ENCODE results near the gene ENTPD1. TPM values are rescaled to one million over a fixed set of nuclear protein-coding genes. Genes with fewer than 3 reads are reported as not detected.

ENTPD1 gene
- total RNA-seq, 1 experiment from 2014 or later: 0.92 TPM

DNA sequence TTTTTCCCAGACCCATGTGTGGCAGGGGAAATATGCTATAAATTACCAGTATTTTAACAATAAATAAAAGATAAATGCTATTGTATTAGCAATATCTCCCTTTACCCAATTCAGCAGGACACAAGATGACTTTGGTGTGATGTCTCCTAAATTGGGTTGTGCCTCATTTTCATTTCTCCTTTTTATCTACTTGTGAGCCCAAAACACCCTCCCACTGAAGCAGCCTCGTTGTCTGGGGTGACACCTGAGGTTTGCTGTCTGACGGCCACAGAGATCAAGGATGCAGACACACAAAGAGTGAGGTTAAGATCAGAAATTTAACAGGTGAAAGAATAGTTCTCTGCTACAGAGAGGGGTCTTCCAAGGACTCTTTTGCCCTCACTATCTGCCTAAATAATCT, 124.7 kb downstream of the ENTPD1 start:
- no peaks in the 10 kb centered on the region for H3K4me1 ChIP-seq (ENCODE audit: insufficient read depth, low read length, poor library complexity, severe bottlenecking)
- no peak overlapping the region for H3K27ac ChIP-seq (ENCODE audit: low read depth, low read length, poor library complexity, severe bottlenecking)
- TF ChIP-seq EZH2 (IDR thresholded peaks at IDR 0.05; ENCODE audit: borderline replicate concordance, low read depth, low read length, poor library complexity, severe bottlenecking): no peak
- TF ChIP-seq, protein P1, sequence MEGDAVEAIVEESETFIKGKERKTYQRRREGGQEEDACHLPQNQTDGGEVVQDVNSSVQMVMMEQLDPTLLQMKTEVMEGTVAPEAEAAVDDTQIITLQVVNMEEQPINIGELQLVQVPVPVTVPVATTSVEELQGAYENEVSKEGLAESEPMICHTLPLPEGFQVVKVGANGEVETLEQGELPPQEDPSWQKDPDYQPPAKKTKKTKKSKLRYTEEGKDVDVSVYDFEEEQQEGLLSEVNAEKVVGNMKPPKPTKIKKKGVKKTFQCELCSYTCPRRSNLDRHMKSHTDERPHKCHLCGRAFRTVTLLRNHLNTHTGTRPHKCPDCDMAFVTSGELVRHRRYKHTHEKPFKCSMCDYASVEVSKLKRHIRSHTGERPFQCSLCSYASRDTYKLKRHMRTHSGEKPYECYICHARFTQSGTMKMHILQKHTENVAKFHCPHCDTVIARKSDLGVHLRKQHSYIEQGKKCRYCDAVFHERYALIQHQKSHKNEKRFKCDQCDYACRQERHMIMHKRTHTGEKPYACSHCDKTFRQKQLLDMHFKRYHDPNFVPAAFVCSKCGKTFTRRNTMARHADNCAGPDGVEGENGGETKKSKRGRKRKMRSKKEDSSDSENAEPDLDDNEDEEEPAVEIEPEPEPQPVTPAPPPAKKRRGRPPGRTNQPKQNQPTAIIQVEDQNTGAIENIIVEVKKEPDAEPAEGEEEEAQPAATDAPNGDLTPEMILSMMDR (conservative IDR thresholded peaks at IDR 0.05; ENCODE audit: low read depth, low read length): no peak
- H3K9me3 ChIP-seq (ENCODE audit: low read depth, low read length, poor library complexity, severe bottlenecking): no peaks in the 10 kb centered on the region
- DNase-seq (ENCODE audit: low spot score): no peak
- no peaks in the 10 kb centered on the region for H3K27me3 ChIP-seq (replicated peaks; ENCODE audit: insufficient read depth, low read depth, low read length, poor library complexity)
- no TSS peak for BruUV-seq (replicated peaks)
- intact Hi-C loops (cut with micrococcal nuclease; ENCODE audit: unreplicated experiment): no loop called here
- CTCF ChIA-PET: no interaction called here
- no peaks in the 10 kb centered on the region for H3K36me3 ChIP-seq (ENCODE audit: insufficient read depth, low read length, poor library complexity, severe bottlenecking)
- POLR2A ChIA-PET (ENCODE audit: low non-redundant PET): no interaction called here
- H3K4me3 ChIP-seq (ENCODE audit: low read depth, low read length, poor library complexity, severe bottlenecking): no peak overlapping the region

DNA sequence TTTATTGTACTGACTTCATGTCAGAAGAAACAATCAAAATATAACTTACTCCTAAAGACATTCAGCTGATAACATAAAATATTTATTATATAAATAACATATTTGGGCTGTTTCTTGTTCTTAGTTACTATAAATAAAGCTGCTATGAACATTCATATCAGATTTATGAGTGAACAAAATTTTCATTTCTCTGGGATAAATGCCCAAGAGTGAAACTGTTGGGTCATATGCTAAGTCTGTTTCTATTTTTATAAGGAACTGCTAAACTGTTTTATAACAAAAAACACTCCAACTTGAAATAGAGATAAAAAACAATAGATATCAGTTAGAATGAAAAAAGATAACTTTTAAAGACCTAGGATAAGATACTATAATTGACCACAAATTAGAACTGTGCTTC, 125.4 kb downstream of the ENTPD1 start:
- H3K4me3 ChIP-seq (ENCODE audit: low read depth, low read length, poor library complexity, severe bottlenecking): no peak overlapping the region
- TF ChIP-seq, protein P1 (conservative IDR thresholded peaks at IDR 0.05; ENCODE audit: low read depth, low read length): no peak
- no peak for TF ChIP-seq EZH2 (IDR thresholded peaks at IDR 0.05; ENCODE audit: borderline replicate concordance, low read depth, low read length, poor library complexity, severe bottlenecking)
- no peaks in the 10 kb centered on the region for H3K36me3 ChIP-seq (ENCODE audit: insufficient read depth, low read length, poor library complexity, severe bottlenecking)
- no peaks in the 10 kb centered on the region for H3K4me1 ChIP-seq (ENCODE audit: insufficient read depth, low read length, poor library complexity, severe bottlenecking)
- intact Hi-C loops (cut with micrococcal nuclease; ENCODE audit: unreplicated experiment): no loop called here
- ChIA-PET CTCF (no interaction called here), POLR2A (ENCODE audit: low non-redundant PET) (no interaction called here)
- H3K27ac ChIP-seq (ENCODE audit: low read depth, low read length, poor library complexity, severe bottlenecking): no peak overlapping the region
- DNase-seq (ENCODE audit: low spot score): no peak
- H3K9me3 ChIP-seq (ENCODE audit: low read depth, low read length, poor library complexity, severe bottlenecking): no peaks in the 10 kb centered on the region
- no peaks in the 10 kb centered on the region for H3K27me3 ChIP-seq (replicated peaks; ENCODE audit: insufficient read depth, low read depth, low read length, poor library complexity)
- no TSS peak for BruUV-seq (replicated peaks)

DNA sequence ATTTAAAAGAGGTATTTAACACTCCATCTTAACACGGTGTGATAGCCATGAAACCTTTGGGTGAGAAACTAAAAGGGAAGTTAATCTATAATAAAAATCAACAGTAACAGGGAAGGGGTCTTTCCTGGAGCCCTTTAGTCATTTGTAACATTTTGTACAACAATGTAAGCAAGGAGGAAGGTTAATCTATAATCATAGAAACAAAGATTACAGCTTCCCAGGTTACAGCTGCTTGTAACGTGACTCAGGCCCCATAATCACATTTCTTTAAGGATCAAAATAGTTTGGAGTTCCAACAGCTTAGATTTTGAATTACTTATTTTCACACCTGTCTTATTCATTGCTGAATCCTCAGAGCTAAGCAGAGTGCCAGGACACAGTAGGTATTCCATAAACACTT, 133.9 kb downstream of the ENTPD1 start:
- ChIA-PET CTCF (no interaction called here), POLR2A (ENCODE audit: low non-redundant PET) (no interaction called here)
- H3K27ac ChIP-seq (ENCODE audit: low read depth, low read length, poor library complexity, severe bottlenecking): no peak overlapping the region
- DNase-seq (ENCODE audit: low spot score): no peak
- TF ChIP-seq, protein P1 (conservative IDR thresholded peaks at IDR 0.05; ENCODE audit: low read depth, low read length): no peak
- TF ChIP-seq EZH2 (IDR thresholded peaks at IDR 0.05; ENCODE audit: borderline replicate concordance, low read depth, low read length, poor library complexity, severe bottlenecking): no peak
- intact Hi-C loops (cut with micrococcal nuclease; ENCODE audit: unreplicated experiment): no loop called here
- H3K36me3 ChIP-seq (ENCODE audit: insufficient read depth, low read length, poor library complexity, severe bottlenecking): no peaks in the 10 kb centered on the region
- no peaks in the 10 kb centered on the region for H3K27me3 ChIP-seq (replicated peaks; ENCODE audit: insufficient read depth, low read depth, low read length, poor library complexity)
- H3K9me3 ChIP-seq (ENCODE audit: low read depth, low read length, poor library complexity, severe bottlenecking): no peaks in the 10 kb centered on the region
- H3K4me1 ChIP-seq (ENCODE audit: insufficient read depth, low read length, poor library complexity, severe bottlenecking): no peaks in the 10 kb centered on the region
- H3K4me3 ChIP-seq (ENCODE audit: low read depth, low read length, poor library complexity, severe bottlenecking): no peak overlapping the region
- no TSS peak for BruUV-seq (replicated peaks)
